IPS-18c (cell line): ENCODE measurements around the gene ZNF440.
"Not testable (repeated sequence)": the region's sequence is repeated elsewhere in the genome, so short reads cannot be mapped to it uniquely, and the experiment has no call there.

Source experiments
- H3K4me3 ChIP-seq: 2 replicates; pipeline ENCODE4 v1.7.0; 2013; ENCODE audit warnings: low read depth, mild to moderate bottlenecking, low read length, moderate library complexity; ENCODE audit not compliant: insufficient read depth
- H3K9me3 ChIP-seq: one replicate; pipeline ENCODE4 v1.6.1; 2013; ENCODE audit warnings: mild to moderate bottlenecking, low read length, moderate library complexity; ENCODE audit not compliant: control insufficient read depth, insufficient read depth

The ZNF440 gene

DNA sequence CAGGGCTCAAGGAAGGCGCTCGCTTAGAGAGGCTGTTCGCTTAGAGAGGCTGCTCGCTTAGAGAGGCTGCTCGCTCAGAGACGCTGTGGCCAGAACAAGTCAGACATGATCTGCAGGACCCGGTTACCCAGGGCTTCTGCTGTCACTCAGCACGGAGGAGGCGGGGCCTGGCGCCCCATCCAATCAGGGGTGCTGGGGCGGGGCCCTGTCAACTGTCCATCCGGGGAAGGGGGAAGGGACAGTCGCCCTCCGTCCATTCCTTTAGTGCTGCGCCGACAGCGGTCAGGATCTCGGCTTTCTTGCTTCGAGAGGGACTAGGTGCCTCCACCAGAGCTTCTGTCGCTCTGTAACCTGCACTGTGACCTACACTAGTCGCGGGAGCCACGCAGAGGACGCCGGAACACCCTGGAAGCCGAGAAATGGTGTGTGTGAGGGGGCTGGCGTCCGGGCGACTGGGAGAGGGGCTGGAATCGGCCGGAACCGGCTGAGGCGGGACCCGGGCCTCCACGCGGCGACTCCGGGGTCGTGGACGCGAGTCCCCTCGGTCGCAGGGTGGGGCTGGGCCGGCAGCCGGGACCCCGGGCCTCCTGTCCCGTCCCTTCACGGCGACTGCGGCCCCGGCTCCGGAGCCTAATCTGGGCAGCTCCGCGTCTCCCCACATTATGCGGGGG, at the start of gene ZNF440:
TSS of gene ZNF440 (plus strand) at position 245 of the 671 bp plus-strand sequence. CDS start at position 420, 175 bp downstream.
- H3K4me3 ChIP-seq, result peak within 1 kb of the TSS; percentile 98
- H3K9me3 ChIP-seq, result peaks cover 4% of the 10 kb centered on the region

DNA sequence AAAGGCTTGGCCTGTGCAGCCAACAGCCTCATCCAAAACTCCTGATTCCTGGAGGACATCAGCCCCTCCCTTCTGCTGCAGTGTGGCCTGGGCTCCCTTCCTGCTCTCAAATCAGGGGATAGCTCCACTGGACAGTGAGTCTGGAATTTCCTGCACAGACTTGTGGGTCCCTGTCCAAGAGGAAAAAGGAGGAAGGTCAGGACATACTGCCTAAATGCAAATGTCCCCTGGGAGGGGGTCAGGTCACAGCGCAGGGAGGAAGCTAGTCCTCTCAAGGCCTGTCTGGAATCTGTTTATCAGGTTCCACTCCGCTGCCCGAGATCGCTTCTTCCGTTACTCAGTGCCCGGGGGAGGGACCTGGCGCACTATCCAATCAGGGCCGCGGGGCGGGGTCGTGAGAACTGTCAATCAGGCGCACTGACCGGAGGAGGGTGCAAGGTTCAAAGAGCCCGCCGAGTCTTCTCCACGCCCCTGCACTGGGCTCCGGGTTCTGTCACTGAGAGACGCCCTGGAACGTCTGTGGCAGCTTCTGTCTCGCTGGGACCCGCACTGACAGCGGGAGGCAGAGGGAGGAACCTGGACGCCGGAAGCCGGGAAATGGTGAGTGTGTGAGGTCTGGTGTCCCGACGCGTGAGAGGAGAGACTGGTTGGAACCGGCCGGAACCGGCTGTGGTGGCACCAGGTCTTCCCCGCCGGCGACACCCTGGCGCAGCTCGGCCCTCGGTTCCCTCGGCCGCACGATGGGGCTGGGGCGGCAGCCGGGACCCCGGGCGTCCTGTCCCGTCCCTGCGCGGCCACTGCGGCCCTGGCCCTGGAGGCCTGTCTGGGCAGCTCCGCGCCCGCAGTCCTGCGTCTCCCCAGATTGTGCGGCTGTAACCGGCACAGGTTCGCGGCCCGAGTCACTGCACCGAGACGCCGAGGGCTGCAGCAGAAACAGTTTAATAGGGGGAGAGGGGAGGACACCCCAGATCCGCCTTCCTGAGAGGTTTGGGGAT, 47.2 kb upstream of the ZNF440 start, which contains the start of gene ZNF441:
TSS of gene ZNF441 (plus strand) at position 404 of the 995 bp plus-strand sequence. CDS start at position 598, 194 bp downstream.
- peaks cover 2% of the 10 kb centered on the region for H3K9me3 ChIP-seq
- H3K4me3 ChIP-seq, result peak within 1 kb of the TSS; percentile 82

DNA sequence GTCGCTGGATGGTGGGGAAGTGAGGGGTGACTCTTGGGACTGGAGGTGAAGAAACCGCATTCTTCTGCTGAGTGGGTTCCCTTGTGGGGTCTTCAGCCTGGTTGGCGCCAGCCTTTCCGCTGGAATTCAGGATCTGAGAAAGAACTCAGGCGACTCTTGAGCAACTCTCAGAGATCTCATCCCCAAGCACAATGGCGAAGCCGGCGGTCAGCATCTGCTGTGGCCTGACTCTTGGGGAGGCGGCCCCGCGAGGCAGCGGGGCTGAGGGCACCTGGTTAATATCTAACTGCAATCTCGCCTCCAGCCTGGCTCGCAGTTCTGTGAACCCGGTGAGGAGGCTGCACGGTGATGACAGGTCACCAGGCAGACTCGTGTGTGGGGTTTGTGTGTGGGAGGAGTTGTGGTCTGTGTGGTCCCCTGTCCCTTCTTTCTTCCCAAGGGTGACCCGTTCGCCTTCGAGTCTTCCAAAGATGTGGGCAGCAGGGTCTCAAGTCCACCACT, 46.4 kb upstream of the ZNF440 start:
- H3K4me3 ChIP-seq, result peak overlapping the region; percentile 82

DNA sequence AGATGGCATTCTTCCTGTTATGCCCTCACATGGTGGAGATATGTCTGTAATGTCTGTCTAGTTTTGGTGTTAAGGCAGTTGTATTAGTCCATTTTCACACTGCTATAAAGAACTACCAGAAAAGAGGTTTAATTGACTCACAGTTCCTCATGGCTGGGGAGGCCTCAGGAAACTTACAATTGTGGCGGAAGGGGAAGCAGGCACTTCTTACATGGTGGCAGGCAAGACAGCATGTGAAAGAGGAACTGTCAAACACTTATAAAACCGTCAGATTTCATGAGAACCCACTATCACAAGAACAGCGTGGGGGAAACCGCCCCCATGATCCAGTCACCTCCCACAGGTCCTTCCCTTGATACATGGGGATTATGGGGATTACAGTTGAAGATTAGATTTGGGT, 44.1 kb upstream of the ZNF440 start:
- H3K4me3 ChIP-seq, result no peak overlapping the region
- peaks cover 6% of the 10 kb centered on the region for H3K9me3 ChIP-seq

More for the DNA sequence above, 46.4 kb upstream of the ZNF440 start:
- peaks cover 6% of the 10 kb centered on the region for H3K9me3 ChIP-seq

DNA sequence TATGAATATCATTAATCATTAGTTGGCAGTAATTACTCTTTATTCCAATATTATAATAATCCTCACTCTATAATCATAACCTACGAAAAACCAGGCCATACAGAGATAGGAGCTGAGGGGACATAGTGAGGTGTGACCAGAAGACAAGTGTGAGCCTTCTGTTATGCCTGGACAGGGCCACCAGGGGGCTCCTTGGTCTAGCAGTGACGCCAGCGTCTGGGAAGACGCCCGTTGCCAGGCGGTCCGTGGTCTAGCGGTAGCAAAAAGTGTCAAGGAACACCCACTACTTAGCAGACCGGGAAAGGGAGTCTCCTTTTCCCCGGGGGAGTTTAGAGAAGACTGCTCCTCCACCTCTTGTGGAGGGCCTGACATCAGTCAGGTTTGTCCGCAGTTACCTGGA, 42.6 kb upstream of the ZNF440 start:
- not testable (repeated sequence) for H3K4me3 ChIP-seq
- peaks cover 11% of the 10 kb centered on the region for H3K9me3 ChIP-seq

DNA sequence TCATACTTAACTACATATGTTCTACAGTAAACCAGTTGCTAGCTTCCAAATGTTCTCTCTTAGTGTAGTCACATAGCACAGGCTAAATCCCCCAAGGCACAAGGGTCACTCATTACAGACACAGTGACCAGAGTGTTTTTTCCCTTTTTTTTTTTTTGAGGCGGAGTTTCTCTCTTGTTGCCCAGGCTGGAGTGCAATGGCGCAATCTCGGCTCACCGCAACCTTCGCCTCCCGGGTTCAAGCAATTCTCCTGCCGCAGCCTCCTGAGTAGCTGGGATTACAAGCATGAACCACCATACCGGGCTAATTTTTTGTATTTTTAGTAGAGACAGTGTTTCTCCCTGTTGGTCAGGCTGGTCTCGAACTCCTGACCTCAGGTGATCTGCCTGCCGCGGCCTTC, 37.4 kb upstream of the ZNF440 start:
- H3K4me3 ChIP-seq, result not testable (repeated sequence)
- H3K9me3 ChIP-seq, result peaks cover 27% of the 10 kb centered on the region

DNA sequence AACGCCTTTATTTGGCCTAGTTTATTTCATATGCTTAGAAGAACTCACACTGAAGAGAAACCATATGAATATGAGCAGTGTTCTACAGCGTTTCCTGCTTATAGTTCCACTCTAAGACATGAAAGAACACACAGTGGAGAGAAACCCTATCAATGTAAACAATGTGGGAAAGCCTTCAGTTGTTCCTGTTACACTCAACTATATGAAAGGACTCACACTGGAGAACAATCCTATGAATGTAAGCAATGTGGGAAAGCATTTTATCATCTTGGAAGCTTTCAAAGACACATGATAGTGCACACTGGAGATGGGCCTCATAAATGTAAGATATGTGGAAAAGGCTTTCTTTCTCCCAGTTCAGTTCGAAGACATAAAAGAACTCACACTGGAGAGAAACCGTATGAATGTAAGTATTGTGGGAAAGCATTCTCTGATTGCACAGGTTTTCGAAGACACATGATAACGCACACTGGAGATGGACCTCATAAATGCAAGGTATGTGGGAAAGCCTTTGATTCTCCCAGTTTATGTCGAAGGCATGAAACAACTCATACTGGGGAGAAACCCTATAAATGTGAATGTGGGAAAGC, 33.5 kb upstream of the ZNF440 start:
- H3K9me3 ChIP-seq, result peaks cover 20% of the 10 kb centered on the region
- no peak overlapping the region for H3K4me3 ChIP-seq

- H3K9me3 ChIP-seq, result peaks cover 18% of the 10 kb centered on the region
- H3K4me3 ChIP-seq, result no peak overlapping the region
Measured at GRCh38 chr19:11781295-11782057, 32.6 kb upstream of the ZNF440 start.

GRCh38 chr19:11783767-11784166, 30.3 kb upstream of the ZNF440 start:
- Histone ChIP-seq H3K4me3 (no peak overlapping the region), H3K9me3 (peaks cover 18% of the 10 kb centered on the region)

DNA sequence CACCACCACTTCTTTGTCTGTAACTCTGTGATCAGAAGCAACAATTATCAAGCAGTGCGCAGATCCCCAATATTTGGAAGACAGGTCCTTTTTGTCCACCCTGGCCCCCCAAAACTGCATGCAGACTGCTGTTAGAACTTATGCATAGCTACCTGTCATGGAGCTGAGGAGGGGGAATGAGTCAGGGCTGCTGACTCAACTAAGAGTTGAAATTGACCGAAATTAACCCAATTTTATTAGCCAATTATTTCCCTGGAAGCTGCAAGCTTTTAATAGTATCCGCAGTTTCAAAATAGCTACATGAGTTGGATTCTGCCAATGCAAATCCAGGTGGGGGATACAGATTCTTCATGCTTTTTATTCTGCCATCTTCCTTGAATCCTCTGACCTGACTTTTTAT, 29.7 kb upstream of the ZNF440 start:
- Histone ChIP-seq H3K4me3 (no peak overlapping the region), H3K9me3 (peaks cover 14% of the 10 kb centered on the region)

- Histone ChIP-seq H3K9me3 (no peaks in the 10 kb centered on the region), H3K4me3 (no peak overlapping the region)
Measured at GRCh38 chr19:11787536-11787935, 26.5 kb upstream of the ZNF440 start.

GRCh38 chr19:11792942-11793341, 21.1 kb upstream of the ZNF440 start:
- peaks cover 2% of the 10 kb centered on the region for H3K9me3 ChIP-seq
- H3K4me3 ChIP-seq, result no peak overlapping the region

DNA sequence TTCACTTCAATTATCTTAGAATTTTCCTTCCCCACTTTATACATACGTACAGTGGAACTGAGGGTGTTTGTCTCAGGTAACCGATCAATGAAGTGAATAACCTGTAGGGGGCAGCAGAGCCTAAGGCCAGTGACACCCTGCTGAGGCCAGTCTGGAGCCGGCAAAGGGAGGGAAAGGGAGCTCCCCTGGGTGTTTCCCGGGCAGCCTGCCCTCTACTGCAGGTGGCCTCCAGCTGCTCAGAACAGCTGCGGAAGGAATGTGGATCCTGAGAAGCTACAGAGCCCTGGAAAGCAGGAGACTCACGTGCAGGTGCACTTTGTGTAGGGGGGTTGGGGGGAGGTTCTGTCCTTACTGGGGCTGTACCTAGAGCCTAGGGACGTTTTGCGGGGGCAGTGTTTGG, 16.6 kb upstream of the ZNF440 start:
- Histone ChIP-seq H3K9me3 (peaks cover 2% of the 10 kb centered on the region), H3K4me3 (peak overlapping the region; percentile 17; the same call in 1 of the 2 replicates)

DNA sequence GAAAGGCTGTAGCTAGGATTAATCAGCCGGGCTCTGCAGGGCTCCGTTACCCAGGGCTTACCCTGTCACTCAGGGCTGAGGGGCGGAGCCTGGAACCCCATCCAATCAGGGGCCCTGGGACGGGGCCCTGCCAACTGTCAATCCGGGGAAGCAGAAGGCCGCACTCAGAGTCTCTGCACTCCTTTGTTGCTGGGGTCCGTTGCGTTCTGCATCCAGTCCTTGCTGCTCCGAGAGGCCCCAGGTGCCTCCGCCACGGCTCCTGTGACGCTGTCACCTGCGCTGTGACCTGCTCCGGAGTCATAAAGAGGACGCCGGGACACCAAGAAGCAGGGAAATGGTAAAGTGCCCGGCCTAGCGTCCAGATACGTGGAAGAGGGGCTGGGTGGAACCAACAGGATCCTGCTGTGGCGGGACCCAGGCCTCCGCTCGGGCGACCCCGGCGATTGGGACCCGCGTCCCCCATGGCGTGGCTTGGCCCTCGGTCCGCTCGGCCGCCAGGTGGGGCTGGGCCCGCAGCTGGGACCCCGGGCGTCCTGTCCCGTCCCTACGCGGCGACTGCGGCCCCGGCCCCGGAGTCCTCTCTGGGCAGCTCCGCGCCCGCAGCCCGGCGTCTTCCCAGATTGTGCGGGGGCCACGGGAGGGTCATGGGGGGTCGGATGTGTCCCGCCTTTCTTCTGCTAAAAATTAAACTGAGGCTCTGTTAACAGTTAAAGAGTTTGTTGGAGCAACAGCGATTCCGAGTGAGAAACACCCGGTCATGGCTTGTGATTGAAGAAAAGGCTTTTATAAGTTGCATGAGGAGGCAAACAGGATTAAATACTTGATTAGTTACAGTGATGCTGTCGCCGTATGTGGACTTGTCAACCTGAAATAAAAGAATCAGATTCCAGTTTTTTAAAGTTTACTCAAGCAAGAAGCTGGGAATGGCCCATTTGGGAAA, 15.4 kb upstream of the ZNF440 start, which contains the start of gene ZNF491:
TSS of gene ZNF491 (plus strand) at position 133 of the 940 bp plus-strand sequence. CDS start 7,431 bp downstream, outside the sequence.
- peak within 1 kb of the TSS; percentile 77 for H3K4me3 ChIP-seq
- peaks cover 2% of the 10 kb centered on the region for H3K9me3 ChIP-seq

GRCh38 chr19:11806354-11807098, 7.5 kb upstream of the ZNF440 start:
- Histone ChIP-seq H3K9me3 (peaks cover 8% of the 10 kb centered on the region), H3K4me3 (no peak overlapping the region)
